ENCODE measurements around the gene MBNL1. TPM values are rescaled to one million over a fixed set of nuclear protein-coding genes. Genes with fewer than 3 reads are reported as not detected.
A peak's percentile ranks its signal among the peaks of the same experiment; 100 is the strongest.

MBNL1 gene
- total RNA-seq, 1 donor from 2014 or later = 296 TPM

GRCh38 chr3:152381881-152382295, 113.2 kb downstream of the MBNL1 start:
- Mint-ChIP-seq H3K4me1 (peaks cover 34% of the 10 kb centered on the region), H3K9me3 (no peaks in the 10 kb centered on the region), H3K27me3 (no peaks in the 10 kb centered on the region), H3K36me3 (ENCODE audit: low read depth) (peaks cover 15% of the 10 kb centered on the region), H3K4me3 (peak overlapping the region; percentile 54), H3K27ac (peak overlapping the region; percentile 6)
- DNase-seq = no peak
- intact Hi-C loops (cut with micrococcal nuclease) = loop anchor here (2.0 to 5.0 kb wide), 4 partner anchors 21 to 45 kb away; no protein-coding TSS in a partner anchor

- peaks cover 33% of the 10 kb centered on the region for H3K4me1 Mint-ChIP-seq
- H3K4me3 Mint-ChIP-seq = peak overlapping the region; percentile 78
- H3K9me3 Mint-ChIP-seq = no peaks in the 10 kb centered on the region
- intact Hi-C loops (cut with micrococcal nuclease) = loop anchor here (2.0 to 5.0 kb wide), 3 partner anchors 22 to 45 kb away; no protein-coding TSS in a partner anchor
- H3K27ac Mint-ChIP-seq = peak overlapping the region; percentile 87
- DNase-seq = no peak
- H3K27me3 Mint-ChIP-seq = no peaks in the 10 kb centered on the region
- peaks cover 17% of the 10 kb centered on the region for H3K36me3 Mint-ChIP-seq (ENCODE audit: low read depth)
Measured at GRCh38 chr3:152382312-152383135, 113.8 kb downstream of the MBNL1 start.

- Mint-ChIP-seq H3K27me3 (no peaks in the 10 kb centered on the region), H3K27ac (peak overlapping the region; percentile 60), H3K4me3 (peak overlapping the region; percentile 78), H3K9me3 (no peaks in the 10 kb centered on the region), H3K36me3 (ENCODE audit: low read depth) (peaks cover 16% of the 10 kb centered on the region), H3K4me1 (peaks cover 35% of the 10 kb centered on the region)
- no peak for DNase-seq
- intact Hi-C loops (cut with micrococcal nuclease) = loop anchor here (2.0 to 5.0 kb wide), 3 partner anchors 22 to 46 kb away; no protein-coding TSS in a partner anchor
Measured at GRCh38 chr3:152383136-152383606, 114.4 kb downstream of the MBNL1 start.

- Mint-ChIP-seq H3K4me3 (no peak overlapping the region), H3K36me3 (ENCODE audit: low read depth) (peaks cover 22% of the 10 kb centered on the region), H3K27ac (peak overlapping the region; percentile 62), H3K27me3 (no peaks in the 10 kb centered on the region), H3K9me3 (no peaks in the 10 kb centered on the region), H3K4me1 (peaks cover 40% of the 10 kb centered on the region)
- DNase-seq = no peak
- intact Hi-C loops (cut with micrococcal nuclease) = loop anchor here (5.0 kb wide), 2 partner anchors 33 to 47 kb away; no protein-coding TSS in a partner anchor
Measured at GRCh38 chr3:152384412-152384811, 115.7 kb downstream of the MBNL1 start.

- intact Hi-C loops (cut with micrococcal nuclease) = no loop called here
- no peak overlapping the region for H3K4me3 Mint-ChIP-seq
- peaks cover 37% of the 10 kb centered on the region for H3K4me1 Mint-ChIP-seq
- no peak for DNase-seq
- no peaks in the 10 kb centered on the region for H3K27me3 Mint-ChIP-seq
- H3K9me3 Mint-ChIP-seq = no peaks in the 10 kb centered on the region
- no peak overlapping the region for H3K27ac Mint-ChIP-seq
- peaks cover 19% of the 10 kb centered on the region for H3K36me3 Mint-ChIP-seq (ENCODE audit: low read depth)
Measured at GRCh38 chr3:152385761-152386160, 117.0 kb downstream of the MBNL1 start.

GRCh38 chr3:152386208-152386607, 117.5 kb downstream of the MBNL1 start:
- peaks cover 38% of the 10 kb centered on the region for H3K4me1 Mint-ChIP-seq
- no peaks in the 10 kb centered on the region for H3K27me3 Mint-ChIP-seq
- intact Hi-C loops (cut with micrococcal nuclease) = no loop called here
- peaks cover 19% of the 10 kb centered on the region for H3K36me3 Mint-ChIP-seq (ENCODE audit: low read depth)
- DNase-seq = no peak
- H3K27ac Mint-ChIP-seq = no peak overlapping the region
- no peak overlapping the region for H3K4me3 Mint-ChIP-seq
- H3K9me3 Mint-ChIP-seq = no peaks in the 10 kb centered on the region

- intact Hi-C loops (cut with micrococcal nuclease) = no loop called here
- Mint-ChIP-seq H3K36me3 (ENCODE audit: low read depth) (peaks cover 19% of the 10 kb centered on the region), H3K9me3 (no peaks in the 10 kb centered on the region), H3K4me1 (peaks cover 23% of the 10 kb centered on the region), H3K27ac (peak overlapping the region; percentile 71), H3K4me3 (no peak overlapping the region), H3K27me3 (no peaks in the 10 kb centered on the region)
- no peak for DNase-seq
Measured at GRCh38 chr3:152388631-152389030, 119.9 kb downstream of the MBNL1 start.

GRCh38 chr3:152389316-152389934, 120.7 kb downstream of the MBNL1 start:
- H3K4me1 Mint-ChIP-seq = peaks cover 25% of the 10 kb centered on the region
- no peak for DNase-seq
- H3K27me3 Mint-ChIP-seq = no peaks in the 10 kb centered on the region
- intact Hi-C loops (cut with micrococcal nuclease) = no loop called here
- H3K9me3 Mint-ChIP-seq = no peaks in the 10 kb centered on the region
- H3K4me3 Mint-ChIP-seq = no peak overlapping the region
- H3K27ac Mint-ChIP-seq = no peak overlapping the region
- H3K36me3 Mint-ChIP-seq (ENCODE audit: low read depth) = peaks cover 22% of the 10 kb centered on the region

GRCh38 chr3:152390647-152391046, 121.9 kb downstream of the MBNL1 start:
- Mint-ChIP-seq H3K27me3 (no peaks in the 10 kb centered on the region), H3K27ac (peak overlapping the region; percentile 41), H3K36me3 (ENCODE audit: low read depth) (peaks cover 30% of the 10 kb centered on the region), H3K9me3 (no peaks in the 10 kb centered on the region), H3K4me1 (peaks cover 28% of the 10 kb centered on the region), H3K4me3 (no peak overlapping the region)
- intact Hi-C loops (cut with micrococcal nuclease) = no loop called here
- no peak for DNase-seq

GRCh38 chr3:152391671-152392070, 122.9 kb downstream of the MBNL1 start:
- Mint-ChIP-seq H3K4me1 (peaks cover 27% of the 10 kb centered on the region), H3K27ac (no peak overlapping the region)

GRCh38 chr3:152392272-152392880, 123.6 kb downstream of the MBNL1 start:
- intact Hi-C loops (cut with micrococcal nuclease) = no loop called here
- peaks cover 43% of the 10 kb centered on the region for H3K36me3 Mint-ChIP-seq (ENCODE audit: low read depth)

More at GRCh38 chr3:152391671-152392070, 122.9 kb downstream of the MBNL1 start:
- Mint-ChIP-seq H3K9me3 (no peaks in the 10 kb centered on the region), H3K27me3 (no peaks in the 10 kb centered on the region), H3K36me3 (ENCODE audit: low read depth) (peaks cover 39% of the 10 kb centered on the region), H3K4me3 (no peak overlapping the region)
- intact Hi-C loops (cut with micrococcal nuclease) = no loop called here
- DNase-seq = no peak

GRCh38 chr3:152394246-152394645, 125.5 kb downstream of the MBNL1 start:
- Mint-ChIP-seq H3K4me3 (no peak overlapping the region), H3K36me3 (ENCODE audit: low read depth) (peaks cover 43% of the 10 kb centered on the region), H3K9me3 (no peaks in the 10 kb centered on the region), H3K4me1 (peaks cover 25% of the 10 kb centered on the region), H3K27ac (peak overlapping the region; percentile 13), H3K27me3 (no peaks in the 10 kb centered on the region)
- intact Hi-C loops (cut with micrococcal nuclease) = no loop called here
- no peak for DNase-seq

More at GRCh38 chr3:152392272-152392880, 123.6 kb downstream of the MBNL1 start:
- Mint-ChIP-seq H3K9me3 (no peaks in the 10 kb centered on the region), H3K27me3 (no peaks in the 10 kb centered on the region), H3K4me1 (peaks cover 26% of the 10 kb centered on the region), H3K27ac (no peak overlapping the region), H3K4me3 (no peak overlapping the region)
- no peak for DNase-seq

GRCh38 chr3:152395764-152396163, 127.0 kb downstream of the MBNL1 start:
- no peaks in the 10 kb centered on the region for H3K9me3 Mint-ChIP-seq
- no peak overlapping the region for H3K4me3 Mint-ChIP-seq
- intact Hi-C loops (cut with micrococcal nuclease) = no loop called here
- DNase-seq = no peak
- peaks cover 24% of the 10 kb centered on the region for H3K4me1 Mint-ChIP-seq
- peaks cover 45% of the 10 kb centered on the region for H3K36me3 Mint-ChIP-seq (ENCODE audit: low read depth)
- peak overlapping the region; percentile 29 for H3K27ac Mint-ChIP-seq
- no peaks in the 10 kb centered on the region for H3K27me3 Mint-ChIP-seq
